Measurements from ENCODE around the gene LRRC26.

The LRRC26 gene

GRCh38 chr9:137167747-137168572 lies 1.9 kb downstream of the LRRC26 start:
- no peak for DNase-seq (ENCODE audit: low read depth)

- no peak for DNase-seq (ENCODE audit: low read depth)
Observed at GRCh38 chr9:137167277-137167746, 2.5 kb downstream of the LRRC26 start.

- no peak for DNase-seq (ENCODE audit: low read depth)
Observed at GRCh38 chr9:137166380-137167229, 3.2 kb downstream of the LRRC26 start.

GRCh38 chr9:137165250-137165836 lies 4.5 kb downstream of the LRRC26 start:
- DNase-seq (ENCODE audit: low read depth) = no peak

- no peak for DNase-seq (ENCODE audit: low read depth)
Observed at GRCh38 chr9:137164370-137165249, 5.2 kb downstream of the LRRC26 start.

GRCh38 chr9:137163805-137164204 lies 6.0 kb downstream of the LRRC26 start:
- DNase-seq (ENCODE audit: low read depth) = no peak

- no peak for DNase-seq (ENCODE audit: low read depth)
Observed at GRCh38 chr9:137163365-137163715, 6.5 kb downstream of the LRRC26 start.

GRCh38 chr9:137162505-137163364 lies 7.1 kb downstream of the LRRC26 start:
- no peak for DNase-seq (ENCODE audit: low read depth)

GRCh38 chr9:137161558-137162486 lies 8.0 kb downstream of the LRRC26 start:
- no peak for DNase-seq (ENCODE audit: low read depth)

- no peak for DNase-seq (ENCODE audit: low read depth)
Observed at GRCh38 chr9:137160716-137161557, 8.9 kb downstream of the LRRC26 start.

GRCh38 chr9:137160054-137160425 lies 9.8 kb downstream of the LRRC26 start:
- no peak for DNase-seq (ENCODE audit: low read depth)

GRCh38 chr9:137159105-137160053 lies 10.5 kb downstream of the LRRC26 start:
- DNase-seq (ENCODE audit: low read depth) = no peak

GRCh38 chr9:137158625-137159024 lies 11.2 kb downstream of the LRRC26 start:
- no peak for DNase-seq (ENCODE audit: low read depth)

GRCh38 chr9:137157618-137158415 lies 12.0 kb downstream of the LRRC26 start:
- DNase-seq (ENCODE audit: low read depth) = no peak

- peak; percentile 27 for DNase-seq (ENCODE audit: low read depth)
Observed at GRCh38 chr9:137156567-137157375, 13.1 kb downstream of the LRRC26 start.

All from stimulated activated CD8-positive, alpha-beta memory T cell treated with anti-CD3 and anti-CD28 coated beads, Interleukin-15, amount 100 ng/mL, for 1 hour (primary cell).